ENCODE results near the gene KIAA1328.
"Not testable (repeated sequence)": the region's sequence is repeated elsewhere in the genome, so short reads cannot be mapped to it uniquely, and the experiment has no call there.

KIAA1328 gene

DNA sequence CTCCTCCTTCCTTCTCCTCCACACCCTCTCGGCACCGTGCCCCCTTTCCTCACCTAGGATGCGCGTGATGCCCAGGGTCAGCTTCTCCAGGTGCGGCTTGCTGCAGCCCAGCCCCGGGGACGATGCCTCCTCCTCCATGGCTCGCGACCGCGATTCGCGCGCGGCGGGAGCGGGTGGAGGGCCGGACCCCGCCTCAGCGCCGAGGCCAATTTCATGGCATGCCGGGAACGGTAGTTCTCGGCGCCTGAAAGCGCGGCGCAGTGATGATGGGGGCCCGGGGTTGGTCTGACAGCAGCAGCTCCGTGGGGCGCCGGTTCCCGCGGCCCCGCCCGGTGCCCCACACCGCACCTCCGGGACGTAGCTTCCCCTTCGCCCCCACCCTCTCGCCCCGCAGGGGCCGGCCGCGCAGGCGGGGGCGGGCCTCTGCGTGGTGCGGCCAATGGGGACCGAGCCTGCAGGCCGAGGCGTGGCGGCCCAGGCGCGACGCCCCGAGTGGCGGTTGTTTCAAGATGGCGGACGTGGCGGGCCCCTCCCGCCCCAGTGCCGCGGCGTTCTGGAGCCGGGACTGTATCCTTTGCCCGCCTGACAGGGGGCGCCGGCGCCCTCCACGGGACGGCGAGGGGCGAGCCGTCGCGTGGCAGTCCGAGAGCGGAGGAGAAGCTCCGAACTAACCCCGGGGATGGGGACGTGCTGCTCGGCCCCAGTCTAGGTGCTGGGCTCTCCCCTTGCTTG lies at the start of gene KIAA1328, which contains the start of gene TPGS2:
Gene KIAA1328 (plus strand): TSS at position 498 of the 732 bp plus-strand sequence. CDS start 12 bp downstream, at position 510.
Gene TPGS2 (minus strand): TSS at position 373 of the 732 bp plus-strand sequence. CDS start 235 bp downstream, at position 138.
- in situ Hi-C loops (cut with MboI; ENCODE audit: low sequenced_read_pairs) = no loop called here

- in situ Hi-C loops (cut with MboI; ENCODE audit: low sequenced_read_pairs) = no loop called here
Observed at GRCh38 chr18:36780748-36781147, 48.2 kb upstream of the KIAA1328 start.

DNA sequence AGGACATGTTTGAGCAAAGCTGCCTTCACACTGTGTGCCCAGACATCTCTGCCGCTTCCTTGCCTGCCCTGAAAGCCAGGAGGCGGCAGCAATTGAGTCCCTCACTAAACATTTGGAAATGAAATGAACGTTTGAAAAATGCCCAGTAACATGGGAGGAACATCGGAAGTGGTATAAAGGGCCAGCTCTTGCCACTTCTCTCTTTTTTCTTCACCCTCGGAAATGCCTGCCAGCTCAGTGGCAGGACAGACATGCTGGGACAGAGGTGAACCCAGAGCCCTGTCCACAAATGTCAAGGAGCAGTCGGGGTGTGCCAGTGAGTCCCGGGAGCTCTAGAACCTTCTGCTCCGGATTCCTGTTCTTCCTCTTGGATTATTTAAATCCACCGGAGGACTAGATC lies 46.2 kb upstream of the KIAA1328 start:
- in situ Hi-C loops (cut with MboI; ENCODE audit: low sequenced_read_pairs) = no loop called here

- in situ Hi-C loops (cut with MboI; ENCODE audit: low sequenced_read_pairs) = no loop called here
Observed at GRCh38 chr18:36783792-36784191, 45.1 kb upstream of the KIAA1328 start.

DNA sequence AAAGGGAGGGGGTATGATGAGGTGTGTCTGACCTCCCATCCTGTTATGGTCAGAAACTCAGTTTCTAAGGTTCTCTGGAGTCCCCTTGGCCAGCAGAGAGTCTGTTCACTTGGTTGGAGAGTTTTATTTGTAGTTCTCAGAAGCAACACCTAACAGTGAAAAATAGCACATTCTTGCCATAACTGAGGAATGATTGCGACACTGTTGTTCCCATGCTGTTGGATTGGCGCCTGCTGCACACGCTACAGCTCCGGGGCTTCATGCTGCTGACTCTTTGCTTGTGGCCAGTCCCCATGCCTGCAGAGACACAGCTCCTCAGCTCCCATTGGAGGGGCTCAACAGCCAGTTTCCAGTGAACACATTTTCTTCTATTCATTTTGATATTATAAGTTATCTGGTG lies 42.2 kb upstream of the KIAA1328 start:
- in situ Hi-C loops (cut with MboI; ENCODE audit: low sequenced_read_pairs) = no loop called here

- in situ Hi-C loops (cut with MboI; ENCODE audit: low sequenced_read_pairs) = no loop called here
Observed at GRCh38 chr18:36792634-36793283, 36.2 kb upstream of the KIAA1328 start.

DNA sequence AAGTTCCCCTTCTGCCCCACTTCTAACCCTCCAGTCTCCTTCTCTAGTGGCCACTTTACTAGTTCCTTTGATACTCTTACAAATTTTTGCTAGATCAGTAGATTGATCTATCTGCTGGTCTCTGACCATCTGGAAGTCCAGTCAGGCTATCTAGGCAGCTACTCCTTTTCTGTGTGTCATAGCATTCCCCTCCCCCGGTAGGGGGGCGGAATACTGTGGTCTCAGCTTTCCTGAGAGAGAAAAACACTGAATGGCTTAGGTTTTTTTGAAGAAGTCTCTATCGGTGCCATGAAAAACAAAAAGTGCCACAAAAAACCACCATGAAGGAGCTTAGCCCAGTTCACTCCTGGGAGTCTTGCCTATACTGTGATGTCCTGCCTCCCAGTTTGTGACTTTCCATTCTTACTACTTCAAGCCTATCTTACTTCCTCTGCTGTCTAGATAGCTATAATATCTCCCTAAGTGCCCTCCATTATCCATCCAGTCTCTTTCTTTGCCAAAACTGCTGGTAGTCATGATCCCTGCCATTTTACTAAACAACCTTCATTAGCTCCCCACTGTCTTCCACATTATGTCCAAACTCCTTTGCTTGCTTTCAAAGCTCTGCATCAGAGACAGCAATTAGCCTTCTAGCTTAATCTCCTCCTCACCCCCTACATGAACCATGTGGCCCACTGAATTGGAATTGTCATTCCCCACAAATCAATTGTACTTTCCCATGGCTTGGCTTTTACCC lies 30.0 kb upstream of the KIAA1328 start:
- in situ Hi-C loops (cut with MboI; ENCODE audit: low sequenced_read_pairs) = no loop called here

DNA sequence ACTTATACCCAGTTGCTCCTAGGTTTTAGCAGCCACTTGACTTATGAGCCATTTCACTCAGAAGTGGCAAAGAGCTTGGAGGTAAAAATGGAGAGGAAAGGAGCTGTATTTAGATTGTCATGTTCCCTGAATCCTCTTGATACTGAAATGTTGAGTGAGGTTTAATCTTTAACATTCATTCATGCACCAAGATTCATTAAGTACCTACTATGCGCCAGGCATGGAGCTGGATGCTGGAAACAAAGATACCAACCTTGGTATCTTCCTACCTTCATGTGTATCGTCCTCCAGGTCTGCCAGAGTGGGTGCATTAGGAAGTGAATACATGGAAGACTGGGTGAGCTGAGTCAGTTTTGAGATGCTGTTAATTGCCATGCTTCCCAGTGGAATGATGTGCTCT lies 23.8 kb upstream of the KIAA1328 start:
- in situ Hi-C loops (cut with MboI; ENCODE audit: low sequenced_read_pairs) = no loop called here

DNA sequence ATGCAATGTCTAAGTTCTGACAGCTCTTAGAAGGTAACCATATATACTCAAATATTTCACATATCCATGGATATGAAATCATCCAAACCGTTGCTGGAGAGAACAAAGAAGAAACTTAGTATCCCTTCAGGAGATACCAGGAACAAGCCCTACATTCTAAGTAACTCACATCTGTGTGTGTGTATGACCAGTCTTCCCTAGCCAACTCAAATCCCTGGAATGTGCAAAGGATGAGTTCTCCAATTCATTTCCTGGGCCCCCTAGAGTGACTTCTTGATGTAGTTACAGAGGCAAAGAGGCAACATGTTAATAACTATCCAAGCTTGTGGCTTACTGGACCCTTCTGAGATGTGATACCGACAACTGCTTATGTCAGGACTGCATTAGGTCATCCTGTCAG lies 20.2 kb upstream of the KIAA1328 start:
- in situ Hi-C loops (cut with MboI; ENCODE audit: low sequenced_read_pairs) = no loop called here

DNA sequence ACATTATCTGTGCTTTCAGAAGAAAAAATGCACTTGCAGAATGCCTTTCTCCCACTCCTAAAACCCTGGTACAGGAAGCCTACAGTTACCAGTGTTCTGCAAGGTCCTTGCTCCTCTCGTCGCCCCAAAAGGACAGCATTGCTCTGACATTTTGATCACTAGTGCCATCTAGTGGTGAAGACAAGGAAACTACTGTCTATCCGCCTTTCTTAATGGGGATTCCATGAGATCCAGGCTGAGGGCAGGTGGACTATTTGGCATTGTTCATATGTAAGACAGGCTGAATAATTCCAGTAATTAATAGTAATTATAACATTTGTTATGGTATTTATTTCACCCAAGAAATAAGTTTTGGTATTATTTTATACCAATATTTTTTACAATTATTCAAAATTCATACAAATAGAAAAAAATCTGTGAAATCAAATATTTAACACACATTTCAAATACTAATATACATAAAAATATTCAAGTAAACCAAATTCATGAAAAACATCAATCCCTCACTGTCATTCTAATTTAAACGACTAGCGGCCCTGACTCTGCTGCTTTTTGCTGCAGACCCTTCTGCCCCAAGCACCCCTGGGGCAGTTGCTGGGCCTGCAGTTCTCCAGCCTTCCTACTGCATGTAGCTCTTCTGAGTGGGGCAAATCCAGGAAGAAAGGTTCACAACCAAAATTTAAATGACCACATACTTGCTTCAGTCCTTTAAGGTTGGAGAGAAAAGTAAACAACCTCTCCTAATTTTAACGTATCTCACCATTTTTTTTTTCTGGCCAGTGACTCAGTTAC lies 19.1 kb upstream of the KIAA1328 start:
- in situ Hi-C loops (cut with MboI; ENCODE audit: low sequenced_read_pairs) = no loop called here

GRCh38 chr18:36811430-36811829 lies 17.5 kb upstream of the KIAA1328 start:
- in situ Hi-C loops (cut with MboI; ENCODE audit: low sequenced_read_pairs) = no loop called here

DNA sequence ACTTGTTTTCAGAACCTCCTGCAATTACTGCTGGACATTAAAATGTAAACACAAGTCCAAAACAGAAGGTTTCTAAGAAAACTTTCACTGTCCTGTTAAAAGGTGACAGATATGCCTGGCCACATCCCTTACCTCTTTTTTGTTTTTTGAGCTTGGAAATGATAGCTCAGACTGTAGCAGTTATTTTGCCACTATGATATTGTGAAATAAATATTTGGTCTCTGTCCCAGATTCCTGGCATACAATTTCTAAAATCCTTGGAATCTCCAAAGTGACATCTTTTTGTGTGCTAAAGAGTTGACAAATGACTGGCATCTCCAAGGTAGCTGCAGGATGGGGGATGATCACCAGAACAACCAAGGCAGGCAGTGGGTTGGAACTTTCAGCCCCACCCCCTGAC lies 17.0 kb upstream of the KIAA1328 start:
- in situ Hi-C loops (cut with MboI; ENCODE audit: low sequenced_read_pairs) = no loop called here

DNA sequence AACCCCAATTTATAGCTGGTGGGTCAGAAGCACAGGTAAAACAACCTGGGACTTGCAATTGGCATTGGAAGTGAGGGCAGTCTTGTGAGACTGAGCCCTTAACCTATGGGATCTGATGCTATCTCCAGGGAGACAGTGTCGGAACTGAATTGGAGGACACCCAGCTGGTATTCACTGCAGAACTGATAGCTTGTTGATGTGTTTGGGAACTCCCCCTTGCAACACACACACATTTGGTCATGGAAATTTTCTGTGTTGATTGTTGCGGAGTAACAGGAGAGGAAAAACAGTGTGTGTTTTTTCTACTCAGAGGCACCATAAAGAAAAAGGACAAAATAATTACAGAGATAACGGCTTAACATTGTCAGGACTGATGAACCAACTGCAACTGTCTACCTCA lies 16.2 kb upstream of the KIAA1328 start:
- in situ Hi-C loops (cut with MboI; ENCODE audit: low sequenced_read_pairs) = no loop called here

DNA sequence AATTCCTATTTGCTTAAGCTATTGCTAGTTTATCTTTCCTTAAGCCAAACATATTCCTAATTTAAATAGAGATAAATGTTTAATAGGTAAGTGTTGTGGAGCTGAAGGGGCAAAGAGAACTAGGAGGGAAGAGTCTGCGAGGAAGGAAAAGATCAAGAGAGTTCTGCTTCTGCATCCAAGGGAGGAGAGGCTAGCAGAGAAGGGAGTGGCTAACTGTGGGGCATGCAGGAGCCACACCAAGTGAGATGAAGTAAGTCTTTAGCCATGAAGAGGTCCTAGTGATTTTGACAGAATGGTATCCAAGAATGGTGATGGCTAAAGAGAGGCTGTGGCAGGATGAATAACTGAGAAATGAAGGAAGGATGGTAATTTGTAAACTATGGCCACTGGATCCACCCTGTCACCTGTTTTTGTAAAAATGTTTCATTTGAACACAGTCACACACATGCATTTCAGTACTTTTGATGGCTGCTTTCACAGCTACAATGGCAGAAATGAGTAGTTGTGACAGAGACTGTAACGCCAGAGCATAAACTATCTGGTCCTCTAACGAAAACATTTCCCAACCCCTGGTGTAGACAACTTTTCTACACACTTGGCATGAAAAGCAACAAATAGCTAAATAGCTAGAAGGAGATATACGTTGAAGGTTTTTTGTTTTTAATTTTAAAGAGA lies 15.7 kb upstream of the KIAA1328 start:
- in situ Hi-C loops (cut with MboI; ENCODE audit: low sequenced_read_pairs) = no loop called here

- in situ Hi-C loops (cut with MboI; ENCODE audit: low sequenced_read_pairs) = no loop called here
Observed at GRCh38 chr18:36813824-36814223, 15.1 kb upstream of the KIAA1328 start.

GRCh38 chr18:36814994-36815393 lies 13.9 kb upstream of the KIAA1328 start:
- in situ Hi-C loops (cut with MboI; ENCODE audit: low sequenced_read_pairs) = no loop called here

DNA sequence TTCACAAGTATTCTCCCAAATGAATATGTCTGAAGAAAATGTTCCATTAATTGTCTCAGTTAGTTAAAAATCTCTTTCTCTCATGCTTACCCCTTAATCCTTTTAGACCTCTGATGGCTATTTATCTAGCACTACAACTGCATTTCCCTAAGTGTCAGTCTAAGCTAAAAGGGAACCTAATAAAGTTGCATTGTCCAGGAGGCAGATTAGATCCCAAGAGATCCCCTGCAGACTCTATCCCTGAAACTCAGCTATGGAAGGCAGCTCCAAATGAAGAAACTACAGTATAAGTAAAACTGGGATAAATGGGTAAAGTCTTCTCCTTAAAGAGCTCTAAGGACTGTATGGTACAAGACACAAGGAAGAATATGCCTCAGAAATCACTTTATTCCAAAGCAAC lies 12.8 kb upstream of the KIAA1328 start:
- in situ Hi-C loops (cut with MboI; ENCODE audit: low sequenced_read_pairs) = not testable (repeated sequence)

DNA sequence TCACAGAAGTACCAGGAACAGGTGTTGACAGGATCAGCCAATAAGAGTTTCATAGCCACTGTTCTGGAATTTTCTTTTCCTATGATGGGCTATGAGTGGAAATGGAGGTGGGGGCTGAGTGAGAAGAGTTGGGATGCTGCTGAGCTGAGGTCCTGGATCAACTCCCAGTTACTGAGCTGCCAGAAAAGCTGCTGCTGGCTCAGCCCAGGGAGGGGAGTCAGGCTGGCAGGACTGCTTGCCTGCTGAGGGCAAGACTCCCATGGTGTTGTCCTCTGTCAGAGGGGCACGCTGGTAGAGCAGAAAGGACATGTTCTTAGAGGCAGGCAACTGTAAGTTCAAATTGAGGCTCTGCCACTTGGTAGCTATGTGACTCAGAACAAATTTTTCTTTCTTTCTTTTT lies 11.9 kb upstream of the KIAA1328 start:
- in situ Hi-C loops (cut with MboI; ENCODE audit: low sequenced_read_pairs) = no loop called here

GRCh38 chr18:36818652-36819051 lies 10.3 kb upstream of the KIAA1328 start:
- in situ Hi-C loops (cut with MboI; ENCODE audit: low sequenced_read_pairs) = no loop called here

DNA sequence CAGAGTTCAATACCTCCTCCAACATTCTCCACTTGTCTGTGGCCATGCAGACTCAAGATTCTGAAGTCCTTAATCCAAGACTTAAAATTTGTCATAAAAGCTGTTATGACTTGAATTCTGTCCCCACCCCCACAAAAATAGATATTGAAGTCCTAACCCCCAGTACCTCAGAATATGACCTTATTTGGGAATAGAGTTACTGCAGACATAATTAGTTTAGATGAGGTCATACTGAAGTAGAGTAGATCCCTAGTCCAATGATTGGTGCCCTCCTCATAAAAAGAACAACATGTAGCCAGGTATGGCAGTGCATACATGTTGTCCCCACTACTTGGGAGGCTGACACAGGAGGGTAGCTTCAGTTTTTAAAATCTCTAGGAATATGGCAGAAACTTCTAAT lies 9.3 kb upstream of the KIAA1328 start:
- in situ Hi-C loops (cut with MboI; ENCODE audit: low sequenced_read_pairs) = no loop called here

Data from HL-60/S4 treated with phorbol 12-myristate 13-acetate at 8.2 ng/mL for 4 days and 3 days (cell line).